Heart right ventricle (tissue), 16 donors: ENCODE measurements around the gene SHROOM3. TPM values are rescaled to one million over a fixed set of nuclear protein-coding genes. Genes with fewer than 3 reads are reported as not detected.

Experiments used
- ATAC-seq, 8 donors: fragments of 200-7000 bp; cut with Tn5 transposase; one replicate each; pipeline ENCODE4 v1.9.1; 2020; ENCODE audit warnings: mild to moderate bottlenecking in 8 of 8, moderate library complexity in 8 of 8, moderate number of reproducible peaks in 1 of 8
- DNase-seq, 2 donors: peaks; one replicate each; pipeline ENCODE4 v3.0.0-alpha.2; 2020
- H3K27ac ChIP-seq, 10 donors: fragments of 200-600 bp; sonication (generic) in 2 of 10; one replicate each; pipeline versions ENCODE4 v1.5.0 to v1.8.0; 2020 to 2022; ENCODE audit warnings: mild to moderate bottlenecking in 3 of 10
- H3K27me3 ChIP-seq, 7 donors: fragments of 200-600 bp; one replicate each; pipeline ENCODE4 v1.8.0; 2021 to 2022; ENCODE audit warnings: mild to moderate bottlenecking in 2 of 7
- H3K36me3 ChIP-seq, 9 donors: fragments of 200-600 bp; sonication (generic) in 1 of 9; one replicate each; pipeline versions ENCODE4 v1.5.0 to v1.8.0; 2020 to 2022; ENCODE audit warnings: mild to moderate bottlenecking in 2 of 9
- H3K4me1 ChIP-seq, 9 donors: fragments of 200-600 bp; sonication (generic) in 1 of 9; one replicate each; pipeline versions ENCODE4 v1.5.0 to v1.8.0; 2020 to 2022; ENCODE audit warnings: mild to moderate bottlenecking in 4 of 9
- H3K4me3 ChIP-seq, 10 donors: fragments of 200-600 bp; sonication (generic) in 2 of 10; one replicate each; pipeline versions ENCODE4 v1.5.0 to v1.8.0; 2020 to 2022; ENCODE audit warnings: mild to moderate bottlenecking in 7 of 10, moderate library complexity in 2 of 10
- H3K9me3 ChIP-seq, 11 donors: fragments of 200-600 bp in 10 of 11; sonication (generic) in 2 of 11; one replicate each; pipeline versions ENCODE4 v1.5.0 to v1.8.0; 2013 to 2022; ENCODE audit warnings: mild to moderate bottlenecking in 2 of 11, control low read depth in 1 of 11, moderate library complexity in 1 of 11
- CTCF ChIP-seq, 9 donors: fragments of 200-600 bp; sonication (generic) in 2 of 9; IDR thresholded peaks; one replicate each; pipeline versions ENCODE4 v1.5.0 to v1.8.0; 2021 to 2022; ENCODE audit warnings: antibody characterized with exemption in 9 of 9, mild to moderate bottlenecking in 5 of 9, moderate library complexity in 1 of 9
- WGBS, 2 donors: extraction: QIAGEN DNeasy Blood & Tissue Kit; methylation state at CpG; one replicate each; pipeline ENCODE4 v1.1.7; 2013; ENCODE audit warnings: inconsistent platforms in 1 of 2; 5-methylcytosine and 5-hydroxymethylcytosine counted together
- intact Hi-C, 10 donors: fragments of 100-400 bp; cut with DNase I; formaldehyde crosslinking; loops; one replicate each; pipeline versions ENCODE4 v1.11.1 to v1.14.2; 2022
- polyA plus RNA-seq, 2 donors: library from polyadenylated mRNA; stranded (reverse); fragments of 200-250 nt; gene quantifications; one replicate each; pipeline ENCODE4 v1.2.3, GENCODE V29; 2013
- total RNA-seq, 10 donors: library from RNA; stranded (reverse); fragmentation: NEBNext Ultra II Directional in 3 of 10; extraction: Animal tissue kit (Norgen Biotek cat#: 25700) in 3 of 10; gene quantifications; one replicate each; pipeline versions ENCODE4 v1.2.1 to v1.2.4, GENCODE V29; 2021 to 2023
- donor health status: Arrhythmogenic right ventricular cardiomyopathy.
- donor health status: ischemic (EF 13 %, LVEDD 7.1; RV severe dilation, severe dysfunction).
- donor health status: healthy with polysubstance abuse.
- donor health status: DM: no; HTN: yes; CAD: no.
- donor health status: DM: no; HTN: no; CAD: no.
- donor health status: ischemic (EF 25% LVEDD 6.9; RV normal size, moderate dysfunction).
- donor health status: ischemic (EF 25% LVEDD 5.7; RV mildly dilated, moderate dysfunction).
- donor health status: healthy.
- donor health status: DM: yes; HTN: yes; CAD: no.
- donor health status: Ischemic cardiomyopathy.
- donor health status: ischemic (EF 35%, LVEDD 5.7; RV mildly dilated, moderate dysfunction).
- donor health status: nonischemic (EF 11% LVEDD 7.7; RV severe dilation, severe dysfunction).
- donor health status: DM: yes; HTN: yes; CAD: no.
- donor health status: PGD.
- donor health status: ischemic (EF 29% LVEDD 5.4; RV normal size, mild dysfunction).
- donor health status: nonischemic (EF 23%, LVEDD 6.1; RV moderate dilation, normal function).

SHROOM3 gene
- total and polyA plus RNA-seq, 12 donors: 1.7 to 33.3 (median 15.9) TPM

- Histone ChIP-seq H3K9me3 (no peaks in the 10 kb centered on the region), H3K4me1 (peaks cover 0 to 18% (median 3%) of the 10 kb centered on the region in 9 donors), H3K4me3 (no peak overlapping the region), H3K27ac (no peak overlapping the region), H3K36me3 (no peaks in the 10 kb centered on the region), H3K27me3 (peaks cover 0 to 27% (median 0%) of the 10 kb centered on the region in 7 donors)
- ATAC-seq: no peak
- DNase-seq: no peak
- 77 to 84% methylated on average over 2 of the region's 2 CpGs for WGBS, 2 donors
- intact Hi-C loops: loop anchor here in 4 of 10 donors (5.0 to 10.0 kb wide), 4 partner anchors 55 to 277 kb away; partner anchors contain the start of gene STBD1 (in 1 of the 4)
- TF ChIP-seq CTCF (IDR thresholded peaks at IDR 0.05): no peak
These were observed 147.2 kb downstream of the SHROOM3 start for GRCh38 chr4:76582074-76582816.

- Histone ChIP-seq H3K4me1 (peaks cover 0 to 18% (median 3%) of the 10 kb centered on the region in 9 donors), H3K27ac (no peak overlapping the region), H3K27me3 (peaks cover 0 to 27% (median 0%) of the 10 kb centered on the region in 7 donors), H3K36me3 (no peaks in the 10 kb centered on the region), H3K4me3 (no peak overlapping the region), H3K9me3 (no peaks in the 10 kb centered on the region)
- TF ChIP-seq CTCF (IDR thresholded peaks at IDR 0.05): no peak
- no peak for DNase-seq
- ATAC-seq: no peak
- WGBS, 2 donors: 68 to 75% methylated on average over 3 of the region's 3 CpGs
- intact Hi-C loops: loop anchor here in 4 of 10 donors (5.0 to 10.0 kb wide), 4 partner anchors 55 to 278 kb away; partner anchors contain the start of gene STBD1 (in 1 of the 4)
These were observed 147.7 kb downstream of the SHROOM3 start for GRCh38 chr4:76582817-76583087.

GRCh38 chr4:76584241-76585152 is 149.5 kb downstream of the SHROOM3 start:
- no peaks in the 10 kb centered on the region for H3K36me3 ChIP-seq
- 67 to 69% methylated on average over 9 of the region's 9 CpGs for WGBS, 2 donors
- DNase-seq: no peak
- peak overlapping the region in 5 of 10 donors; percentile 62 to 88 (median 82) for H3K27ac ChIP-seq
- ATAC-seq: no peak
- TF ChIP-seq CTCF (IDR thresholded peaks at IDR 0.05): no peak
- no peaks in the 10 kb centered on the region for H3K9me3 ChIP-seq
- peaks cover 0 to 36% (median 0%) of the 10 kb centered on the region in 7 donors for H3K27me3 ChIP-seq
- intact Hi-C loops: loop anchor here in 4 of 10 donors (5.0 to 10.0 kb wide), 4 partner anchors 57 to 280 kb away; partner anchors contain the start of gene STBD1 (in 1 of the 4)
- H3K4me3 ChIP-seq: no peak overlapping the region
- peaks cover 0 to 27% (median 4%) of the 10 kb centered on the region in 9 donors for H3K4me1 ChIP-seq

GRCh38 chr4:76585272-76585671 is 150.2 kb downstream of the SHROOM3 start:
- Histone ChIP-seq H3K4me3 (peak overlapping the region in 6 of 10 donors; percentile 50 to 56 (median 54)), H3K9me3 (no peaks in the 10 kb centered on the region), H3K36me3 (no peaks in the 10 kb centered on the region), H3K4me1 (peaks cover 0 to 35% (median 11%) of the 10 kb centered on the region in 9 donors), H3K27me3 (peaks cover 0 to 36% (median 0%) of the 10 kb centered on the region in 7 donors), H3K27ac (peak overlapping the region in 9 of 10 donors; percentile 58 to 88 (median 79))
- TF ChIP-seq CTCF (IDR thresholded peaks at IDR 0.05): no peak
- 58 to 59% methylated on average over 5 of the region's 5 CpGs for WGBS, 2 donors
- intact Hi-C loops: loop anchor here in 3 of 10 donors (10.0 kb wide), 3 partner anchors 60 to 280 kb away; partner anchors contain the start of gene STBD1 (in 1 of the 3)
- no peak for DNase-seq
- peak in 1 of 8 donors; percentile 24 for ATAC-seq
